Retinal pigment epithelial cell (primary cell): ENCODE data around the gene CRLF2.
"Not testable (repeated sequence)": the region's sequence is repeated elsewhere in the genome, so short reads cannot be mapped to it uniquely, and the experiment has no call there.

ENCODE experiments used
- DNase-seq: peaks from one replicate; pipeline ENCODE4 v3.0.0-alpha.2; 2010; ENCODE audit warnings: low read depth
- H3K4me3 ChIP-seq: 2 replicates; pipeline ENCODE4 v1.5.1; 2011; ENCODE audit warnings: mild to moderate bottlenecking, low read length, control low read depth, moderate library complexity
- TF ChIP-seq, protein P1 (sequence below): conservative IDR thresholded peaks from 2 replicates; pipeline ENCODE4 v1.5.1; 2011; ENCODE audit warnings: low read depth, low read length, control low read depth, inconsistent platforms

Gene CRLF2

DNA sequence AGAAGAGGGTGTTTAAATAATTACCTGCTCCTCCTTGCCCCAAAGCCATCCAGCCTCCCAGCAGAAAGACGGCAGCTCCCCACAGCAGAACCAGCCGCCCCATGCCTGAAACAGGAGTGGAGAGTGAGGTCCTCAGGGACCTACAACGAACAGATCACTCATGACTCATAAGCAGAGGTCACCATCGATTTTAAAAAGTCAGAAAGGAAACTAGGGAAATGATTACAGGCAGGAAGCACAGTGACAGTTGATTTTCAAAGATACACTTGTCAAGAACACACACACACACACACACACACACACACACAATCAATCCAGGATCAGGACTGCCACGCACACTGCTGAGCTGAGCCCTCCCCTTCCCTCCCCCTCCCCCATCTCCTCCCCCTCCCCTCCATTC lies at the start of gene CRLF2:
Gene CRLF2 (minus strand): TSS at position 118 of the 400 bp plus-strand sequence. CDS start 15 bp downstream, at position 103.
- no peak for DNase-seq

GRCh38 chrX:1261771-1262170 lies 49.3 kb upstream of the CRLF2 start:
- DNase-seq, H3K4me3 ChIP-seq: not testable (repeated sequence)

More for the DNA sequence above, at the start of gene CRLF2:
- H3K4me3 ChIP-seq: no peak within 1 kb of the TSS
- TF ChIP-seq, protein P1, sequence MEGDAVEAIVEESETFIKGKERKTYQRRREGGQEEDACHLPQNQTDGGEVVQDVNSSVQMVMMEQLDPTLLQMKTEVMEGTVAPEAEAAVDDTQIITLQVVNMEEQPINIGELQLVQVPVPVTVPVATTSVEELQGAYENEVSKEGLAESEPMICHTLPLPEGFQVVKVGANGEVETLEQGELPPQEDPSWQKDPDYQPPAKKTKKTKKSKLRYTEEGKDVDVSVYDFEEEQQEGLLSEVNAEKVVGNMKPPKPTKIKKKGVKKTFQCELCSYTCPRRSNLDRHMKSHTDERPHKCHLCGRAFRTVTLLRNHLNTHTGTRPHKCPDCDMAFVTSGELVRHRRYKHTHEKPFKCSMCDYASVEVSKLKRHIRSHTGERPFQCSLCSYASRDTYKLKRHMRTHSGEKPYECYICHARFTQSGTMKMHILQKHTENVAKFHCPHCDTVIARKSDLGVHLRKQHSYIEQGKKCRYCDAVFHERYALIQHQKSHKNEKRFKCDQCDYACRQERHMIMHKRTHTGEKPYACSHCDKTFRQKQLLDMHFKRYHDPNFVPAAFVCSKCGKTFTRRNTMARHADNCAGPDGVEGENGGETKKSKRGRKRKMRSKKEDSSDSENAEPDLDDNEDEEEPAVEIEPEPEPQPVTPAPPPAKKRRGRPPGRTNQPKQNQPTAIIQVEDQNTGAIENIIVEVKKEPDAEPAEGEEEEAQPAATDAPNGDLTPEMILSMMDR: no peak

GRCh38 chrX:1261285-1261684 lies 48.8 kb upstream of the CRLF2 start:
- no peak overlapping the region for H3K4me3 ChIP-seq

DNA sequence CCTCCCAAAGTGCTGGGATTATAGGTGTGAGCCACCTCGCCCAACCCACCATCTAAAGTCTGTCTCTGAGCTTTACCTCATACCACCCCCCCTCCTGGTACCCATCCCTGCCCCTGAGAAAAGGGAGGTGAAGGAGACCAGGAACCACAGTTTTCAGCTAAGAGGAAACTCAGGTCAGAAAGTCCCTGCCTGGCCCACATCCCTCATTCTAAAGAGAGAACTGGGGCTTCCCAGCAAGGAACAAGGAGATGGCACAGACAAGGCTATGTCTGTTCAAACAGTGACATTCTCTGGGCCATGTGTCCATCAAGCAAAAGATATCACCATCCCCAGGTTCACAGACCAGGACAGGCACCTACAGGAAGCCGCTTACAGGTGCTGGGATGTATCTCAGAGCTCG lies 40.4 kb upstream of the CRLF2 start:
- H3K4me3 ChIP-seq: no peak overlapping the region
- DNase-seq: no peak
- TF ChIP-seq, protein P1: no peak

More at GRCh38 chrX:1261285-1261684, 48.8 kb upstream of the CRLF2 start:
- TF ChIP-seq, protein P1: no peak
- no peak for DNase-seq

DNA sequence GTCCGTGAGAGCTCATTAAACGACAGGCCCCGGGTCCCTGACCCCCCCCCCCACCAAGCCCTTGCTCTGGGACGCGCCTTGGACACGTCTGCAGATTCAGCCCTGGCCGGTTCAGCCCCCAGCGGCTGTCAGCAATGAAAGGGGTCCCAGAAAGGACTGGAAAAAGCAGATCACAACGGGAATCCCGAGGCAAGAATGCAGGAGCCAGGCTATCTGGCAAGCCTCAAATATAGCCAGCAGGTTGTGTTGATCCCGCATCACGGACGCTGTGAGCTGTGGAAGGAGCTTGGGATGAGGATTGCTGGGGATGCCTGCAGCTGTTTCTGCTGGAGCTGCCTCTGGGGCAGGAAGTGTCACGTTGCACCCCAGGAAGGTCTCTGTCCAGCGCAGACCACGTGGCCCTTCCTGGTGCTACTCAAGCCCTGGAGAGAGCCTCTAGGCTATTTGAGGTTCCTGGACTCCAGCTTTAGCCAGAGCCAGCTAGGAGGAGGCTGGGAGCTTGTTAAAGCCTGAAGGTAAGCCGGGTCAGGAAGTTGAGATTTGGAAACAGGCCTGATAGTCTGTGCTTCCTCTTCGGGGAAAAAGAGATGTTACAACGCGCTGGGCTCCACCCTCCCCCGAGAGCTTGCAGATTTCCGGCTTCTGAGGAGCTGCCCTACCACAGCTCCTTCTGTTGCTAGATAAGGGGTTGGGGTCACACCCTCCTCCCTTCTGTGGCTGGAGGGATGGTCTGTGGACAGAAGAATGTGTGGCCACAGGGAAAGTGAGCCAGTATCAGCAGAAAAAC lies 36.8 kb upstream of the CRLF2 start:
- H3K4me3 ChIP-seq: no peak overlapping the region
- TF ChIP-seq, protein P1: no peak
- no peak for DNase-seq

- TF ChIP-seq, protein P1: no peak
- no peak for DNase-seq
- H3K4me3 ChIP-seq: no peak overlapping the region
Observed at GRCh38 chrX:1248331-1249061, 36.0 kb upstream of the CRLF2 start.

GRCh38 chrX:1246816-1247215 lies 34.4 kb upstream of the CRLF2 start:
- TF ChIP-seq, protein P1: peak; percentile 82
- peak; percentile 7 for DNase-seq
- H3K4me3 ChIP-seq: no peak overlapping the region
